Stimulated activated naive B cell treated with anti-CD40 and anti-IgM and Interleukin-4, amounts not matched to agents 10 μg/mL and 1 μg/mL and 100 μg/mL, for 72 hours (primary cell): ENCODE measurements around the gene GREM2.

Experiments
- ATAC-seq, 2 donors: fragments of 150-1000 bp; cut with Tn5 transposase; replicated peaks; 2 replicates each; pipeline ENCODE4 v1.10.0; 2021; ENCODE audit warnings: moderate library complexity in 1 of 2
- DNase-seq: peaks from one replicate; pipeline ENCODE4 v3.0.0; 2021
- H3K27ac Mint-ChIP-seq: one replicate; pipeline ENCODE4 v1.8.0; 2022; ENCODE audit warnings: mild to moderate bottlenecking, mixed read lengths
- H3K27me3 Mint-ChIP-seq, 2 donors: one replicate each; pipeline ENCODE4 v1.8.0; 2022; ENCODE audit warnings: mixed read lengths in 2 of 2
- H3K36me3 Mint-ChIP-seq, 2 donors: one replicate each; pipeline ENCODE4 v1.8.0; 2022; ENCODE audit warnings: mixed read lengths in 2 of 2, mild to moderate bottlenecking in 1 of 2
- H3K4me1 Mint-ChIP-seq, 2 donors: one replicate each; pipeline ENCODE4 v1.8.0; 2022; ENCODE audit warnings: mixed read lengths in 2 of 2, mild to moderate bottlenecking in 1 of 2
- H3K4me3 Mint-ChIP-seq, 2 donors: one replicate each; pipeline ENCODE4 v1.8.0; 2022; ENCODE audit warnings: mild to moderate bottlenecking in 2 of 2, mixed read lengths in 2 of 2, moderate library complexity in 1 of 2
- H3K9me3 Mint-ChIP-seq, 2 donors: one replicate each; pipeline ENCODE4 v1.8.0; 2022; ENCODE audit warnings: mixed read lengths in 2 of 2, mild to moderate bottlenecking in 1 of 2

Gene GREM2

DNA sequence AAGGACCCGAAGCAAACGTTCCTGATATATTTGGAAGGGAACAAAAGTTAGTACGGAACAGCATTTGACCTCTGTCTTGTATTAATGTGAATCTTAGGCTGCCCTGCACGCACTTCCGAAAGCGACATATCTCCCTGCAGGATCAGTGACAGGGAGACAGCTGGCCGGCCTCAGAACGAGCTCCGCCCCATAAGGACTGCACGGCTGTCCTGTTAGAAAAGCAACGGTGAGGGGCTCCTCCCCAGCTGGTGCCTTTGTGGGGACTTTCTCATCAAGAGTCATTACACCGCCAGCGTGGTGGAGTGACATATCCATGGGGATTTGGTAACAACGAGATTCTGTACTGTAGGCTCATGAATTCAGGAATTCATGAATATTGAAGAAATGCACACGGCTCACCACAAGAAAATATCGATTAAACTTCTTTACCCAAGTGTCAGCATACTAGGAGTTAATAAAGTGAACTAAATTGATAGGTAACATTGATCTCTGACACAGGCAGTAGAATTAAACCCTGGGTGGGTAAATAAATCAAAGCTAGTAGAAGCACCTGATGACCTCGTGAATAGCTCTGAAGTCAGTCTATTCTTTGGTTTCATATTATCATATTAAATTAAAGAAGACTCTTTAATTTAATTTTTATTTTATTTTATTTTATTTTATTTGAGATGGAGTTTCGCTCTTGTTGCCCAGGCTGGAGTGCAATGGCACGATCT lies 8.1 kb upstream of the GREM2 start:
- Mint-ChIP-seq H3K27ac (no peak overlapping the region), H3K36me3 (no peaks in the 10 kb centered on the region), H3K27me3 (no peaks in the 10 kb centered on the region), H3K4me3 (no peak overlapping the region), H3K9me3 (peaks cover 0 to 2% of the 10 kb centered on the region in 2 donors), H3K4me1 (no peaks in the 10 kb centered on the region)
- no peak for DNase-seq
- ATAC-seq, result no peak

DNA sequence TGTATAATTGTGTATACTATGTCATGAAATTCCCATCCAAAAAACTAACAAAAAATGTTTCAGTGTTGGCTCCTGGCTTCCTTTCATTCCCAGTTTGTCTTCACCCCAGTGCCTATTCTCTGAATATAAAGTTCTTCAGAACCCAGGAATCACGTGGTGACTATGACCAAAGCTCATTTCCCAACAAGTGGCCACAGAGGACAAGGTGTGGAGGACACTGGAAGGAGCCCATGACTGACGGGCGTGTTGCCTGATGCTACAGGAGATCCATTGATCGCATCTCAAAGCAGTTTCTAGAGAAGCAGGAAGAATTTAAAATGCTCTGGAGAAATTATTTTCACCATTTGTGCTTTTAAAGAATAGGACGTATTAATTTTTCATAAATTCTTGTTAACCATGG lies 7.4 kb upstream of the GREM2 start:
- Mint-ChIP-seq H3K36me3 (no peaks in the 10 kb centered on the region), H3K4me3 (no peak overlapping the region), H3K4me1 (no peaks in the 10 kb centered on the region), H3K27me3 (no peaks in the 10 kb centered on the region), H3K9me3 (peaks cover 0 to 2% of the 10 kb centered on the region in 2 donors), H3K27ac (no peak overlapping the region)
- ATAC-seq (no peak), DNase-seq (no peak)

DNA sequence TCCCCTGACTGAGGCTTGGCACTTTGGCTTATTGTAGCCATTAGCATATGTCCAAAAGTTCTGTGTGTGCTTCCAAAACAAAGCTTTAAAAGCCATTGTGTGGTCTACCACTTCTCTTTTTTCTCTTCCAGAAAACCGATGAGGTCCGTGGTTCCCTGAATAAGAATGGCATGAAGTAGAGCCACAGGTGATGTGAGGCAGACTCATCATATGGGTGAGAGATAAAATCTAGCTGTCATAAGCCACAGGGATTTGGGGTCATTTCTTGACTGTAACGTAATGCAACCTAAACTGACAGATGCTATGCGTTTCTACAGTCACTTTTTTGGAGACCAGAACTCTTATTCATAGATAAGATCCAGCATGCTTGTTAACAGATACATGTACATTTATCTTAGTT lies 7.0 kb upstream of the GREM2 start:
- no peaks in the 10 kb centered on the region for H3K36me3 Mint-ChIP-seq
- H3K9me3 Mint-ChIP-seq, result peaks cover 0 to 2% of the 10 kb centered on the region in 2 donors
- no peak overlapping the region for H3K27ac Mint-ChIP-seq
- H3K4me3 Mint-ChIP-seq, result no peak overlapping the region
- H3K4me1 Mint-ChIP-seq, result no peaks in the 10 kb centered on the region
- peaks cover 0 to under 1% of the 10 kb centered on the region in 2 donors for H3K27me3 Mint-ChIP-seq
- no peak for DNase-seq
- peak in 1 of 2 donors; percentile 34 for ATAC-seq

DNA sequence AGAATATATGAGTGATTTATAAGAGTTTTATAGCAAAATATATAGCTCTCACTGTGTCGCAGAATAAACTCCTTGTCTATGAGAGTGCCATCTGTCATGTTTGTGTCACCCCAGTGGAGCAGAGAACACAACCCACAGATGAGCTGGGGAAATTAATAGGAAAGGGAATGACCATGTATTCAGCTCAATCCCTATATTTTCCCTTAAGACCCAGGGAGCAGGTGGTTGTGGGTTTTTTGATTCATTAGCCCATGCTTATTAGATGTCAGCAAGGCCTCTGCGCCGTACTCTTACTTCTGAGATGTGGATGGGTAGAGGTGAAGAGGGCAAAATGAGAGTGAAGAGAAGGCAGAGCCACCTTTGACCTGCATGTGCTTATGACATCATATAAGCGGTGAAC lies 4.1 kb upstream of the GREM2 start:
- DNase-seq (no peak), ATAC-seq (no peak)
- peaks cover 21 to 25% of the 10 kb centered on the region in 2 donors for H3K27me3 Mint-ChIP-seq
- no peaks in the 10 kb centered on the region for H3K9me3 Mint-ChIP-seq
- H3K27ac Mint-ChIP-seq, result no peak overlapping the region
- peaks cover 7 to 10% of the 10 kb centered on the region in 2 donors for H3K4me1 Mint-ChIP-seq
- no peaks in the 10 kb centered on the region for H3K36me3 Mint-ChIP-seq
- no peak overlapping the region for H3K4me3 Mint-ChIP-seq

DNA sequence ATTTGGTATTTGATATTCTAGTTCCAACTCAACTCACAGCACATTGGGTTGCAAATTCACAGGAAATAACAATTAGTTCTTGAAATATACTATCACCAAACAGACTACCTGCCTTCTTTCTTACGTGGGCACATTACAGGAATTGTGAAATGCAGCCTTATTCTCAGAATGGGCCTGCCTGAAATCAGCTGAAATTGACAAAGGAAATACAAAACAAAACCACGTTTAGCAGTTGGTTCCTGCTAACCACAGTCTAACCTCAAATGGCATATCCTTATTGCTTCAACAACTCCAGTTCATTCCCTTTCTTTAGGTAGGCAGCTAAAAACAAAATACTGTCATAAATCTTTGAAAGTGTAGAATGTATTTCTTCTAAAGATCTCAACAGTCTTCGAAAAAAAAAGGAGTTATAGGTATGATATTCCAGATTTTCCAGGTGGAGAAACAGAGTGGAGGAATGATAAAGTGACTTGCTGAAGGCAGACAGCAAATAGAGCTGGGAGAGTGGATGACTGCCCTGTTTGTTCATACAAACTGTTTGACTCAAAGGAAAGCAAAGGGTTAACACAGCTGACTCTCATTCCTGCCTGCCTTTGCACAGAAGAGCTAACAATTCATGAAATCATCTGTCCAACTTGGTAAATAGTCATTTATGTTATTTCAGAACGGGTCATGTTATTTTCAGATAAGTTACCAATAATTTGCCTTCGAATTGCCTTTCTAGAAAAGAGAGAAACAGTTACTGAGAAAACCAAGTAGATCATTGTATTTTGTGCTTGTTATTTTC lies 1.6 kb upstream of the GREM2 start:
- peaks cover 36 to 37% of the 10 kb centered on the region in 2 donors for H3K27me3 Mint-ChIP-seq
- no peak overlapping the region for H3K27ac Mint-ChIP-seq
- H3K36me3 Mint-ChIP-seq, result no peaks in the 10 kb centered on the region
- H3K4me1 Mint-ChIP-seq, result peaks cover 7 to 10% of the 10 kb centered on the region in 2 donors
- DNase-seq, result no peak
- ATAC-seq, result no peak
- no peak overlapping the region for H3K4me3 Mint-ChIP-seq
- no peaks in the 10 kb centered on the region for H3K9me3 Mint-ChIP-seq

GRCh38 chr1:240612811-240613210 lies 856 bp upstream of the GREM2 start:
- peaks cover 7 to 10% of the 10 kb centered on the region in 2 donors for H3K4me1 Mint-ChIP-seq
- H3K4me3 Mint-ChIP-seq, result no peak overlapping the region
- peaks cover 36 to 37% of the 10 kb centered on the region in 2 donors for H3K27me3 Mint-ChIP-seq
- H3K27ac Mint-ChIP-seq, result no peak overlapping the region
- H3K36me3 Mint-ChIP-seq, result no peaks in the 10 kb centered on the region
- DNase-seq (no peak), ATAC-seq (no peak)
- H3K9me3 Mint-ChIP-seq, result no peaks in the 10 kb centered on the region

DNA sequence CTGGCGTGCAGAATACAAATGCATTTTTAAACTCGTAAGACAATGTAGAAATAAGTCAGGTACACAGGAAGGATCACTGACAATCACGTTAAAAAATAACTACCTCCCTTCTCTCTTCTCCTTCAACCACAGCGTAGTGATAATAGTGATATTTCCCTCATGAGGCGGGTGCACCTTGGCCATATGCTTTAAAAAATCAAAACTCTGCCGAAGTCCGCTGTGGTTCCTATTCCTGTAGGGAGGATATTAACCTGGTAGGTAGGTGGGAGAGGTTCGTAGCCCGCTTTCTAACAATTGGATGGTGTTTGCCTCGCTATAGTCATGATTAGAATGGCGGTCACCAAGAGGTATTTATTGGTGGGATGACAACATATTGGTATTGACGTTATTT lies 732 bp downstream of the GREM2 start:
- no peak overlapping the region for H3K27ac Mint-ChIP-seq
- ATAC-seq (no peak), DNase-seq (no peak)
- H3K4me1 Mint-ChIP-seq, result peaks cover 7 to 10% of the 10 kb centered on the region in 2 donors
- H3K36me3 Mint-ChIP-seq, result no peaks in the 10 kb centered on the region
- peaks cover 36 to 37% of the 10 kb centered on the region in 2 donors for H3K27me3 Mint-ChIP-seq
- peak overlapping the region; percentile 84 to 85 for H3K4me3 Mint-ChIP-seq
- no peaks in the 10 kb centered on the region for H3K9me3 Mint-ChIP-seq

DNA sequence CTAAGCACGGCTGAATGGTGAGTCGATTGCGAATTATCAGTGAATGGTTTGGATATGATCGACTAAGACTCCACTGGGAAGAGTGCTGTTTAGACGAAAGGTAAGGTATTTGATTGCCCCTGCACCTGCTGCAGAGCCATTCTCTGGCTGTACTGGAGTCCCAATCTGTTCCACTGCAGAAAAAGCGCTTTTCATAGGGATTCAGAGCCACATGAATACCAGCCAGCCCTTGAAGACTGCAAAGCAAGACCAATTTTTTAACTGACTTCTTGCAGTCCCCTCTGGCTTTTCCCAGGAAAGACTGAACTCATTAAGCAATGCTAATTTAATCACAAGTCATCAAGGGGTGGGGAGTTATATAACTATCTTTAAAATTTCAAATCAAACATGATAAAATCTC lies 1.3 kb downstream of the GREM2 start:
- H3K4me1 Mint-ChIP-seq, result peaks cover 7 to 10% of the 10 kb centered on the region in 2 donors
- no peak overlapping the region for H3K27ac Mint-ChIP-seq
- H3K27me3 Mint-ChIP-seq, result peaks cover 36 to 37% of the 10 kb centered on the region in 2 donors
- H3K36me3 Mint-ChIP-seq, result no peaks in the 10 kb centered on the region
- no peak overlapping the region for H3K4me3 Mint-ChIP-seq
- H3K9me3 Mint-ChIP-seq, result no peaks in the 10 kb centered on the region
- DNase-seq (no peak), ATAC-seq (no peak)

GRCh38 chr1:240609527-240610060 lies 2.4 kb downstream of the GREM2 start:
- Mint-ChIP-seq H3K9me3 (no peaks in the 10 kb centered on the region), H3K4me3 (no peak overlapping the region), H3K36me3 (no peaks in the 10 kb centered on the region), H3K27ac (no peak overlapping the region), H3K27me3 (peaks cover 36 to 37% of the 10 kb centered on the region in 2 donors), H3K4me1 (peaks cover 7 to 10% of the 10 kb centered on the region in 2 donors)
- no peak for DNase-seq
- no peak for ATAC-seq

DNA sequence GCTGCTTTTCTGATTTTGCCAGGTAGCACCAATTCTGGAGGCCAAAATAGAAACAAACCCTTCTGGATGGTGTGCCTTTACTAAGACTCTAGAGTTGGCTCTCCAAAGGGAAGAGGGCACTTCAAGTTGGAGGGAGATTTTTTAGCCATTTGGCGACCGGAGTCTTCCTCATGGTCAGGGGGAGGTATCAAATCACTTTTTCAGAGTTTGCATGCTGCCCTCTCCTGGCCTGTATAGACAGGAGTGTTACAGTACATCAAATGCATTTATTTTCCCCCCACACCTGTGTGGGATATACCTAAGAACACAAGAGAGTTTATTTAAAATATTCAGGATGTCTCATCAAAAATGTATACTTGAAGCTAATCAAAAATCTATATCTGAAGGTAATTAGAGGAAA lies 3.2 kb downstream of the GREM2 start:
- H3K36me3 Mint-ChIP-seq, result no peaks in the 10 kb centered on the region
- no peak overlapping the region for H3K27ac Mint-ChIP-seq
- no peak overlapping the region for H3K4me3 Mint-ChIP-seq
- H3K9me3 Mint-ChIP-seq, result no peaks in the 10 kb centered on the region
- ATAC-seq (no peak), DNase-seq (no peak)
- peaks cover 33 to 37% of the 10 kb centered on the region in 2 donors for H3K27me3 Mint-ChIP-seq
- H3K4me1 Mint-ChIP-seq, result peaks cover 7 to 10% of the 10 kb centered on the region in 2 donors

GRCh38 chr1:240607006-240607405 lies 4.9 kb downstream of the GREM2 start:
- Mint-ChIP-seq H3K27ac (no peak overlapping the region), H3K36me3 (no peaks in the 10 kb centered on the region), H3K4me3 (no peak overlapping the region), H3K9me3 (peaks cover 0 to 2% of the 10 kb centered on the region in 2 donors), H3K4me1 (peaks cover 7 to 8% of the 10 kb centered on the region in 2 donors), H3K27me3 (peaks cover 21 to 26% of the 10 kb centered on the region in 2 donors)
- DNase-seq, result no peak
- ATAC-seq, result no peak

DNA sequence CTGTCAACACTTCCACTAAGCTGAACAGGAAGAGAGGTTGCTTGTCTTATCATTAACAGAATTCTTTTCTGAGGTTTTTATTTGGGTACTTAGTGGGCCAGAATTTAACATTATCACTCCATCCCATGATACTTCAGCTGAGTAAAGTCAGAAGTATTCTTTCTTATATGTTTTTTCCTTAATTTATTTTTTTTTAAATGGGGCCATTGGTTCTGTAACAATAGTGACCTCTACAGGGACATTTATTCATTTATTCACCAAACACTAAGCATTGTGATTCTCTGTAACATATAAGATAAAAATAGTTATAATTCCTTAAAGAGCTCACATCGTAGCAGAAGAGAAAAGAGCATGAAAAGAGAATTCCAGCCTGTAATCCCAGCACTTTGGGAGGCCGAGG lies 9.8 kb downstream of the GREM2 start:
- H3K36me3 Mint-ChIP-seq, result no peaks in the 10 kb centered on the region
- no peak overlapping the region for H3K4me3 Mint-ChIP-seq
- peaks cover 0 to 2% of the 10 kb centered on the region in 2 donors for H3K9me3 Mint-ChIP-seq
- no peak overlapping the region for H3K27ac Mint-ChIP-seq
- no peak for DNase-seq
- no peaks in the 10 kb centered on the region for H3K4me1 Mint-ChIP-seq
- no peak for ATAC-seq
- H3K27me3 Mint-ChIP-seq, result no peaks in the 10 kb centered on the region

- no peak overlapping the region for H3K4me3 Mint-ChIP-seq
- peaks cover 0 to 2% of the 10 kb centered on the region in 2 donors for H3K9me3 Mint-ChIP-seq
- H3K27me3 Mint-ChIP-seq, result no peaks in the 10 kb centered on the region
- no peaks in the 10 kb centered on the region for H3K4me1 Mint-ChIP-seq
- DNase-seq (no peak), ATAC-seq (no peak)
- no peak overlapping the region for H3K27ac Mint-ChIP-seq
- H3K36me3 Mint-ChIP-seq, result no peaks in the 10 kb centered on the region
These were observed 12.1 kb downstream of the GREM2 start for GRCh38 chr1:240599830-240600229.

DNA sequence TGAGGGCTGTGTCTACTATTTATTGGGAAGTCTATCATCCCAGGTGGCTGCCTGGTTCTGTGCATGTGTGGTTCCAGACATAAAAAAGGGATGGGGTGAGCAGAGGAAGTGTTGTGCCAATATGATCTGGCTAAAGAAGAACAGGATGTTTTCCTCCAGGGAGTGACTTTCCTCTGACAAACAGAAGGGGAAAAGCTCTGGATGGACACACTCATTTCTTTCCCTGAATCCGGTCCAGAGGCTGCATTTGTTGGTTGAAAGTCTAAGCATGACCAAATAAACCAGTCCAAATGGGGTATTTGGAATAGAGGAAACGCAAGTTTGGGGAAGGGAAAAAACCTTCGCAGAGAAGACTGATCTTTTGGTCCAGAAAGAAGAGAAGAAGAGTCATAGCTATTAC lies 12.7 kb downstream of the GREM2 start:
- no peak overlapping the region for H3K4me3 Mint-ChIP-seq
- ATAC-seq (no peak), DNase-seq (no peak)
- H3K36me3 Mint-ChIP-seq, result no peaks in the 10 kb centered on the region
- peaks cover 0 to 2% of the 10 kb centered on the region in 2 donors for H3K9me3 Mint-ChIP-seq
- H3K27me3 Mint-ChIP-seq, result no peaks in the 10 kb centered on the region
- no peak overlapping the region for H3K27ac Mint-ChIP-seq
- H3K4me1 Mint-ChIP-seq, result no peaks in the 10 kb centered on the region
